Caco-2 (cell line): ENCODE results near the gene AUTS2. TPM values are rescaled to one million over a fixed set of nuclear protein-coding genes. Genes with fewer than 3 reads are reported as not detected.

Source experiments
- BruUV-seq: library from RNA; stranded (reverse); fragments of 400-500 nt; replicated peaks from 2 replicates; lab custom pipeline; 2021; lab: Mats Ljungman, UMichigan
- CTCF ChIA-PET: fragments of 300-600 bp; sonication (Branson Sonifier 250); formaldehyde crosslinking; loops from one replicate; lab custom pipeline; 2022; ENCODE audit warnings: antibody characterized with exemption; lab: Charles Lee
- POLR2A ChIA-PET: fragments of 300-600 bp; sonication (Branson Sonifier 250); formaldehyde crosslinking; loops from one replicate; lab custom pipeline; 2022; ENCODE audit warnings: antibody characterized with exemption; lab: Charles Lee
- DNase-seq, 2 experiments: peaks; one replicate each; pipeline versions ENCODE4 v3.0.0 to v3.0.0-alpha.2; 2020 to 2022
- H3K27me3 ChIP-seq: replicated peaks from 2 replicates; pipeline ENCODE4 v1.6.0; 2011; ENCODE audit warnings: low read length; ENCODE audit not compliant: control insufficient read depth, insufficient read depth
- H3K36me3 ChIP-seq: 2 replicates; pipeline ENCODE4 v1.5.1; 2011; ENCODE audit warnings: low read length; ENCODE audit not compliant: control insufficient read depth, insufficient read depth
- H3K4me1 ChIP-seq: fragments of 250-450 bp; sonication (Bioruptor Pico); 2 replicates; pipeline ENCODE4 v1.5.1; 2020; ENCODE audit warnings: mild to moderate bottlenecking
- H3K4me3 ChIP-seq: 2 replicates; pipeline ENCODE4 v1.5.1; 2011; ENCODE audit warnings: low read depth, mild to moderate bottlenecking, control low read depth, low read length
- H3K9me3 ChIP-seq: fragments of 250-450 bp; sonication (Bioruptor Pico); 2 replicates; pipeline ENCODE4 v1.5.1; 2020; ENCODE audit warnings: mild to moderate bottlenecking, moderate library complexity
- H3K27ac Mint-ChIP-seq: one replicate; pipeline ENCODE4 v1.8.0; 2022; ENCODE audit warnings: mixed read lengths; ENCODE audit not compliant: unreplicated experiment
- H3K27me3 Mint-ChIP-seq: one replicate; pipeline ENCODE4 v1.8.0; 2022; ENCODE audit warnings: mixed read lengths; ENCODE audit not compliant: insufficient read depth, unreplicated experiment
- H3K36me3 Mint-ChIP-seq: one replicate; pipeline ENCODE4 v1.8.0; 2022; ENCODE audit warnings: mild to moderate bottlenecking, mixed read lengths; ENCODE audit not compliant: insufficient read depth, unreplicated experiment
- H3K4me1 Mint-ChIP-seq: one replicate; pipeline ENCODE4 v1.8.0; 2022; ENCODE audit warnings: low read depth, mixed read lengths; ENCODE audit not compliant: unreplicated experiment
- H3K4me3 Mint-ChIP-seq: one replicate; pipeline ENCODE4 v1.8.0; 2022; ENCODE audit warnings: mild to moderate bottlenecking, moderate library complexity, mixed read lengths; ENCODE audit not compliant: unreplicated experiment
- H3K9me3 Mint-ChIP-seq: one replicate; pipeline ENCODE4 v1.8.0; 2022; ENCODE audit warnings: mixed read lengths; ENCODE audit not compliant: unreplicated experiment
- intact Hi-C: fragments of 100-400 bp; cut with micrococcal nuclease; formaldehyde crosslinking; loops from one replicate; pipeline ENCODE4 v1.10.0; 2022; ENCODE audit not compliant: unreplicated experiment
- total RNA-seq: library from RNA; stranded (reverse); gene quantifications from 2 replicates; pipeline ENCODE4 v1.2.3, GENCODE V29; 2022
- TF ChIP-seq, protein P1 (sequence below), 2 experiments: fragments of 200-600 bp in 1 of 2; IDR thresholded peaks; 1 replicate in 1 of 2; 2 replicates in 1 of 2; pipeline versions ENCODE4 v1.5.1 to v1.8.0; 2011 to 2022; ENCODE audit warnings: antibody characterized with exemption in 1 of 2, control low read depth in 1 of 2, inconsistent platforms in 1 of 2, low read depth in 1 of 2, low read length in 1 of 2, mild to moderate bottlenecking in 1 of 2, moderate library complexity in 1 of 2; ENCODE audit not compliant: insufficient read depth in 1 of 2, severe bottlenecking in 1 of 2, unreplicated experiment in 1 of 2

AUTS2 gene
- total RNA-seq, 1 experiment from 2014 or later: 37.1 TPM

DNA sequence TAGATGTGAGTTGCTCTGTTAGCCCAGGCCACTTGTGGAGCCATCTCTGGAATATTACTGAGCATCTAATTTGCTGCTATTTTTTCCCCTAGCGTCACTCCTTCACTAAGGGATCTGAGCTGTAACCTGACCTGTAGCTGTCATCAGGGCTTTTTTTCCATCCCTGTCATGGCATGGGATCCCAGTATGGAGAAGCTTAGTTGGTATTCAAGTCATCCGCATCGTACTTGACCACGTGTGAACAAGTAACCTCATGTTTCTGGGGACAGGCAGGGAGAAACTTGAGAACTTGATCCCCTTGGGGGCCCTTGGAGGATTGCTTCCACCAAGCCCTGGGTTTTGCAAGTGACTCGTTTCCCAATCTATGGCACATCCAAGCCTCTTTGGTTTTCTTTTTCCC lies 1059.3 kb downstream of the AUTS2 start:
- Mint-ChIP-seq H3K4me1 (no peaks in the 10 kb centered on the region), H3K27ac (no peak overlapping the region), H3K27me3 (no peaks in the 10 kb centered on the region), H3K4me3 (no peak overlapping the region), H3K9me3 (no peaks in the 10 kb centered on the region), H3K36me3 (no peaks in the 10 kb centered on the region)
- intact Hi-C loops: no loop called here
- no peak overlapping the region for H3K4me3 ChIP-seq
- H3K4me1 ChIP-seq: no peaks in the 10 kb centered on the region
- TF ChIP-seq, protein P1, sequence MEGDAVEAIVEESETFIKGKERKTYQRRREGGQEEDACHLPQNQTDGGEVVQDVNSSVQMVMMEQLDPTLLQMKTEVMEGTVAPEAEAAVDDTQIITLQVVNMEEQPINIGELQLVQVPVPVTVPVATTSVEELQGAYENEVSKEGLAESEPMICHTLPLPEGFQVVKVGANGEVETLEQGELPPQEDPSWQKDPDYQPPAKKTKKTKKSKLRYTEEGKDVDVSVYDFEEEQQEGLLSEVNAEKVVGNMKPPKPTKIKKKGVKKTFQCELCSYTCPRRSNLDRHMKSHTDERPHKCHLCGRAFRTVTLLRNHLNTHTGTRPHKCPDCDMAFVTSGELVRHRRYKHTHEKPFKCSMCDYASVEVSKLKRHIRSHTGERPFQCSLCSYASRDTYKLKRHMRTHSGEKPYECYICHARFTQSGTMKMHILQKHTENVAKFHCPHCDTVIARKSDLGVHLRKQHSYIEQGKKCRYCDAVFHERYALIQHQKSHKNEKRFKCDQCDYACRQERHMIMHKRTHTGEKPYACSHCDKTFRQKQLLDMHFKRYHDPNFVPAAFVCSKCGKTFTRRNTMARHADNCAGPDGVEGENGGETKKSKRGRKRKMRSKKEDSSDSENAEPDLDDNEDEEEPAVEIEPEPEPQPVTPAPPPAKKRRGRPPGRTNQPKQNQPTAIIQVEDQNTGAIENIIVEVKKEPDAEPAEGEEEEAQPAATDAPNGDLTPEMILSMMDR (IDR thresholded peaks at IDR 0.05; ENCODE audit: insufficient read depth in 1 of 2, low read depth in 1 of 2, low read length in 1 of 2, severe bottlenecking in 1 of 2, unreplicated experiment in 1 of 2): no peak
- H3K27me3 ChIP-seq: no peaks in the 10 kb centered on the region
- DNase-seq: no peak
- ChIA-PET POLR2A (no interaction called here), CTCF (no interaction called here)
- H3K36me3 ChIP-seq: no peaks in the 10 kb centered on the region
- no TSS peak for BruUV-seq
- H3K9me3 ChIP-seq: no peaks in the 10 kb centered on the region

DNA sequence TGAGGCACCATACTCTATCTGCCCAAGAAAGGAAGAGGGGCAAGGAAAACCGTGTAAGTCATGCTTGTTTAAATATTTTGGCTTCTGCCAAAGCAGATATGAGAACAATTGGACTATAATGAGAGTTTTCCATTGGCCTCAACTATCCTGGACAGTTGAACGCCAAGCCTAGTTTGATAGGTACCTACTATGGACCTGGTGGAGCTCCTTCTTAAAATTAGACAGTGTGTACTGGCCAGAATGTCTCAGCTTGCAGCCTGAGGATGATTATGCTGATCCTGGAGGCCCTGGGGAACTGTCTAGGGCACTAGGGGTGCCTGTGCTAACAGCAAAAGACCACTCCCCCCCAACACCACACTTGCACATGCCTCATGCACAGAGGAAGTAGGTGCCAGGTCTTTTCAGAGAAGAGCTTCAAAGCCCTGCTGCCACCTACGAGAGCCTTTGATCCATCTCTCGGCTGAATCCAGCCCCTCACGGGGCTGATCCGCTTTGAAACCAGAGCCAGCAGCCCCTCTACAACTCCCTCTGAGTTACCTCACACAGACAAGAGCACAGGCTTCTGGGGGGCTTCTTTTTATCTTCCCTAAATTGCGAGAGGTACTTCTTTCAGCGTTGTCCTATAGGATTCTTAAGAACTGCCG lies 1059.8 kb downstream of the AUTS2 start:
- no peak for DNase-seq
- intact Hi-C loops: no loop called here
- no TSS peak for BruUV-seq
- Mint-ChIP-seq H3K9me3 (no peaks in the 10 kb centered on the region), H3K4me3 (no peak overlapping the region), H3K36me3 (no peaks in the 10 kb centered on the region), H3K4me1 (no peaks in the 10 kb centered on the region), H3K27me3 (no peaks in the 10 kb centered on the region), H3K27ac (no peak overlapping the region)
- TF ChIP-seq, protein P1 (IDR thresholded peaks at IDR 0.05; ENCODE audit: insufficient read depth in 1 of 2, low read depth in 1 of 2, low read length in 1 of 2, severe bottlenecking in 1 of 2, unreplicated experiment in 1 of 2): no peak
- H3K9me3 ChIP-seq: no peaks in the 10 kb centered on the region
- H3K27me3 ChIP-seq: no peaks in the 10 kb centered on the region
- CTCF ChIA-PET: no interaction called here
- no peaks in the 10 kb centered on the region for H3K4me1 ChIP-seq
- POLR2A ChIA-PET: no interaction called here
- no peak overlapping the region for H3K4me3 ChIP-seq
- no peaks in the 10 kb centered on the region for H3K36me3 ChIP-seq

DNA sequence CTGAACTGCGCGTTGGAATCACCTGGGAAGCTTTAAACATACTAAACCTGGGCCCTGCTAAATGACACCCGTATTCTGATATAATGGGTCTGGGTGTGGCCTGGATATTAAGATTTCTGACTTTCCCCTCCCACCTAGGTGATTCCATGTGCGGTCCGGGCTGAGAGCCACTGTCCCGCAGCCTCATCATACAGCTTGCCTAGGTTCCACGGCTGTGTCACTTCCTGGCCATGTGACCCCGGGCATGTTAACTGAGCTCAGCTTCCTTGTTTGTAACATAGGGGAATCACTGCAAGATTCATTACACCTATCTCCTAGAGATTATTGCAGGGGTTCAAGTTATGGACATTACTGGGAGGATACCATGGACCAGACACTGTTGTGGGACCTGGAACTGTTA lies 1061.0 kb downstream of the AUTS2 start:
- no peak overlapping the region for H3K4me3 ChIP-seq
- DNase-seq: no peak
- Mint-ChIP-seq H3K27me3 (no peaks in the 10 kb centered on the region), H3K9me3 (no peaks in the 10 kb centered on the region), H3K4me3 (no peak overlapping the region), H3K36me3 (no peaks in the 10 kb centered on the region), H3K4me1 (no peaks in the 10 kb centered on the region), H3K27ac (no peak overlapping the region)
- ChIA-PET CTCF (no interaction called here), POLR2A (no interaction called here)
- TF ChIP-seq, protein P1 (IDR thresholded peaks at IDR 0.05; ENCODE audit: insufficient read depth in 1 of 2, low read depth in 1 of 2, low read length in 1 of 2, severe bottlenecking in 1 of 2, unreplicated experiment in 1 of 2): no peak
- no peaks in the 10 kb centered on the region for H3K36me3 ChIP-seq
- no peaks in the 10 kb centered on the region for H3K4me1 ChIP-seq
- no peaks in the 10 kb centered on the region for H3K27me3 ChIP-seq
- intact Hi-C loops: no loop called here
- H3K9me3 ChIP-seq: no peaks in the 10 kb centered on the region
- no TSS peak for BruUV-seq
